Measurements from ENCODE around the gene IL20RB. TPM values are rescaled to one million over a fixed set of nuclear protein-coding genes. Genes with fewer than 3 reads are reported as not detected.

IL20RB gene
- polyA plus RNA-seq, 3 donors, result 0.16 to 1.2 TPM; not detected in 1

GRCh38 chr3:136931606-136932005, 26.2 kb upstream of the IL20RB start:
- 94% methylated on average over 3 of the region's 4 CpGs for WGBS (ENCODE audit: insufficient coverage)
- Mint-ChIP-seq H3K27ac (peak overlapping the region; percentile 5 to 74 (median 20)), H3K4me3 (peak overlapping the region; percentile 31 to 69), H3K36me3 (peaks cover 32 to 39% of the 10 kb centered on the region in 2 donors), H3K4me1 (peaks cover 42% of the 10 kb centered on the region), H3K9me3 (no peaks in the 10 kb centered on the region), H3K27me3 (ENCODE audit: low read depth in 3 of 3) (no peaks in the 10 kb centered on the region)
- peak overlapping the region; percentile 0 for H3K4me2 ChIP-seq (replicated peaks; ENCODE audit: extremely low read depth, low read length, poor library complexity, severe bottlenecking)
- peak overlapping the region in 1 of 2 donors; percentile 55 for H3K27ac ChIP-seq (ENCODE audit: low read depth in 1 of 2, low read length in 2 of 2)
- intact Hi-C loops (cut with micrococcal nuclease), result no loop called here
- DNase-seq, result no peak
- H2AFZ ChIP-seq (ENCODE audit: insufficient read depth, low read depth, low read length, poor library complexity, severe bottlenecking), result no peak overlapping the region
- peaks cover 20% of the 10 kb centered on the region for H4K20me1 ChIP-seq (ENCODE audit: insufficient read depth, low read length)
- H3K9ac ChIP-seq (ENCODE audit: insufficient read depth, low read length, poor library complexity, severe bottlenecking), result no peak overlapping the region
- no peaks in the 10 kb centered on the region for H3K27me3 ChIP-seq (ENCODE audit: control insufficient read depth in 2 of 2, insufficient read depth in 2 of 2, low read length in 2 of 2)
- H3K4me3 ChIP-seq (replicated peaks in 1 of 3; ENCODE audit: low read depth in 2 of 3, low read length in 3 of 3), result peak overlapping the region in 1 of 3 experiments; percentile 63
- H3K36me3 ChIP-seq (replicated peaks in 1 of 2; ENCODE audit: control insufficient read depth in 1 of 2, insufficient read depth in 2 of 2, low read length in 2 of 2), result peaks cover 5 to 30% of the 10 kb centered on the region in 2 donors
- H3K79me2 ChIP-seq (ENCODE audit: insufficient read depth, low read length), result peaks cover 66% of the 10 kb centered on the region
- no peaks in the 10 kb centered on the region for H3K9me3 ChIP-seq (replicated peaks in 1 of 2; ENCODE audit: control insufficient read depth in 1 of 2, insufficient read depth in 1 of 2, low read length in 2 of 2)
- TF ChIP-seq, protein P1, sequence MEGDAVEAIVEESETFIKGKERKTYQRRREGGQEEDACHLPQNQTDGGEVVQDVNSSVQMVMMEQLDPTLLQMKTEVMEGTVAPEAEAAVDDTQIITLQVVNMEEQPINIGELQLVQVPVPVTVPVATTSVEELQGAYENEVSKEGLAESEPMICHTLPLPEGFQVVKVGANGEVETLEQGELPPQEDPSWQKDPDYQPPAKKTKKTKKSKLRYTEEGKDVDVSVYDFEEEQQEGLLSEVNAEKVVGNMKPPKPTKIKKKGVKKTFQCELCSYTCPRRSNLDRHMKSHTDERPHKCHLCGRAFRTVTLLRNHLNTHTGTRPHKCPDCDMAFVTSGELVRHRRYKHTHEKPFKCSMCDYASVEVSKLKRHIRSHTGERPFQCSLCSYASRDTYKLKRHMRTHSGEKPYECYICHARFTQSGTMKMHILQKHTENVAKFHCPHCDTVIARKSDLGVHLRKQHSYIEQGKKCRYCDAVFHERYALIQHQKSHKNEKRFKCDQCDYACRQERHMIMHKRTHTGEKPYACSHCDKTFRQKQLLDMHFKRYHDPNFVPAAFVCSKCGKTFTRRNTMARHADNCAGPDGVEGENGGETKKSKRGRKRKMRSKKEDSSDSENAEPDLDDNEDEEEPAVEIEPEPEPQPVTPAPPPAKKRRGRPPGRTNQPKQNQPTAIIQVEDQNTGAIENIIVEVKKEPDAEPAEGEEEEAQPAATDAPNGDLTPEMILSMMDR (IDR thresholded peaks at IDR 0.05), result no peak
- H3K4me1 ChIP-seq (ENCODE audit: control insufficient read depth in 1 of 2, insufficient read depth in 2 of 2, low read length in 2 of 2), result peaks cover 27 to 47% of the 10 kb centered on the region in 2 donors

- no peaks in the 10 kb centered on the region for H3K9me3 ChIP-seq (replicated peaks in 1 of 2; ENCODE audit: control insufficient read depth in 1 of 2, insufficient read depth in 1 of 2, low read length in 2 of 2)
- H2AFZ ChIP-seq (ENCODE audit: insufficient read depth, low read depth, low read length, poor library complexity, severe bottlenecking), result no peak overlapping the region
- Mint-ChIP-seq H3K27me3 (ENCODE audit: low read depth in 3 of 3) (no peaks in the 10 kb centered on the region), H3K36me3 (peaks cover 34 to 37% of the 10 kb centered on the region in 2 donors), H3K4me1 (peaks cover 44% of the 10 kb centered on the region), H3K27ac (peak overlapping the region in 6 of 7 donors; percentile 71 to 86 (median 82)), H3K9me3 (no peaks in the 10 kb centered on the region), H3K4me3 (peak overlapping the region in 1 of 2 donors; percentile 55)
- no peaks in the 10 kb centered on the region for H3K27me3 ChIP-seq (ENCODE audit: control insufficient read depth in 2 of 2, insufficient read depth in 2 of 2, low read length in 2 of 2)
- peaks cover 23% of the 10 kb centered on the region for H4K20me1 ChIP-seq (ENCODE audit: insufficient read depth, low read length)
- H3K4me3 ChIP-seq (replicated peaks in 1 of 3; ENCODE audit: low read depth in 2 of 3, low read length in 3 of 3), result peak overlapping the region in 1 of 3 experiments; percentile 63
- peak overlapping the region in 1 of 2 donors; percentile 55 for H3K27ac ChIP-seq (ENCODE audit: low read depth in 1 of 2, low read length in 2 of 2)
- TF ChIP-seq, protein P1 (IDR thresholded peaks at IDR 0.05), result no peak
- peak; percentile 23 to 81 (median 27) for DNase-seq
- peaks cover 27 to 48% of the 10 kb centered on the region in 2 donors for H3K4me1 ChIP-seq (ENCODE audit: control insufficient read depth in 1 of 2, insufficient read depth in 2 of 2, low read length in 2 of 2)
- peaks cover 66% of the 10 kb centered on the region for H3K79me2 ChIP-seq (ENCODE audit: insufficient read depth, low read length)
- peak overlapping the region; percentile 17 for H3K4me2 ChIP-seq (replicated peaks; ENCODE audit: extremely low read depth, low read length, poor library complexity, severe bottlenecking)
- WGBS (ENCODE audit: insufficient coverage), result no CpG with 5 or more reads among the region's 1 CpG
- H3K9ac ChIP-seq (ENCODE audit: insufficient read depth, low read length, poor library complexity, severe bottlenecking), result no peak overlapping the region
- intact Hi-C loops (cut with micrococcal nuclease), result no loop called here
- peaks cover 5 to 30% of the 10 kb centered on the region in 2 donors for H3K36me3 ChIP-seq (replicated peaks in 1 of 2; ENCODE audit: control insufficient read depth in 1 of 2, insufficient read depth in 2 of 2, low read length in 2 of 2)
These were observed 25.3 kb upstream of the IL20RB start for GRCh38 chr3:136932523-136932922.
